GM10248 (cell line): ENCODE results near the gene PTPRH.
A peak's percentile ranks its signal among the peaks of the same experiment; 100 is the strongest.

ENCODE experiments used
- CTCF ChIA-PET: fragments of 300-600 bp; sonication (Branson Sonifier 250); formaldehyde crosslinking; extraction: SDS; loops from one replicate; lab custom pipeline; 2021; ENCODE audit warnings: antibody characterized with exemption; lab: Yijun Ruan, JAX
- POLR2A ChIA-PET: fragments of 350-650 bp; sonication (Branson Sonifier 250); formaldehyde crosslinking; extraction: SDS; loops from one replicate; lab custom pipeline; 2020; ENCODE audit warnings: antibody characterized with exemption; lab: Yijun Ruan, JAX
- DNase-seq: peaks from one replicate; pipeline ENCODE4 v3.0.0; 2012; ENCODE audit errors: extremely low spot score
- TF ChIP-seq, protein P1 (sequence below): IDR thresholded peaks from 2 replicates; pipeline ENCODE4 v1.5.1; 2012; ENCODE audit warnings: mild to moderate bottlenecking, low read depth; ENCODE audit errors: extremely low read depth, missing control alignments, control extremely low read depth

PTPRH gene

GRCh38 chr19:55254625-55254977 is 45.3 kb upstream of the PTPRH start:
- ChIA-PET POLR2A (interaction anchor here (0.5 to 1.9 kb wide), 5 partner anchors 9 to 153 kb away, joined by 3 to 10 read pairs (median 3); partner anchors contain the start of genes TMEM238 and UBE2S), CTCF (interaction anchor here (0.9 to 3.6 kb wide), 7 partner anchors 14 to 199 kb away, joined by 3 to 12 read pairs (median 5); no protein-coding TSS in a partner anchor)
- no peak for DNase-seq
- TF ChIP-seq, protein P1, sequence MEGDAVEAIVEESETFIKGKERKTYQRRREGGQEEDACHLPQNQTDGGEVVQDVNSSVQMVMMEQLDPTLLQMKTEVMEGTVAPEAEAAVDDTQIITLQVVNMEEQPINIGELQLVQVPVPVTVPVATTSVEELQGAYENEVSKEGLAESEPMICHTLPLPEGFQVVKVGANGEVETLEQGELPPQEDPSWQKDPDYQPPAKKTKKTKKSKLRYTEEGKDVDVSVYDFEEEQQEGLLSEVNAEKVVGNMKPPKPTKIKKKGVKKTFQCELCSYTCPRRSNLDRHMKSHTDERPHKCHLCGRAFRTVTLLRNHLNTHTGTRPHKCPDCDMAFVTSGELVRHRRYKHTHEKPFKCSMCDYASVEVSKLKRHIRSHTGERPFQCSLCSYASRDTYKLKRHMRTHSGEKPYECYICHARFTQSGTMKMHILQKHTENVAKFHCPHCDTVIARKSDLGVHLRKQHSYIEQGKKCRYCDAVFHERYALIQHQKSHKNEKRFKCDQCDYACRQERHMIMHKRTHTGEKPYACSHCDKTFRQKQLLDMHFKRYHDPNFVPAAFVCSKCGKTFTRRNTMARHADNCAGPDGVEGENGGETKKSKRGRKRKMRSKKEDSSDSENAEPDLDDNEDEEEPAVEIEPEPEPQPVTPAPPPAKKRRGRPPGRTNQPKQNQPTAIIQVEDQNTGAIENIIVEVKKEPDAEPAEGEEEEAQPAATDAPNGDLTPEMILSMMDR: no peak

DNA sequence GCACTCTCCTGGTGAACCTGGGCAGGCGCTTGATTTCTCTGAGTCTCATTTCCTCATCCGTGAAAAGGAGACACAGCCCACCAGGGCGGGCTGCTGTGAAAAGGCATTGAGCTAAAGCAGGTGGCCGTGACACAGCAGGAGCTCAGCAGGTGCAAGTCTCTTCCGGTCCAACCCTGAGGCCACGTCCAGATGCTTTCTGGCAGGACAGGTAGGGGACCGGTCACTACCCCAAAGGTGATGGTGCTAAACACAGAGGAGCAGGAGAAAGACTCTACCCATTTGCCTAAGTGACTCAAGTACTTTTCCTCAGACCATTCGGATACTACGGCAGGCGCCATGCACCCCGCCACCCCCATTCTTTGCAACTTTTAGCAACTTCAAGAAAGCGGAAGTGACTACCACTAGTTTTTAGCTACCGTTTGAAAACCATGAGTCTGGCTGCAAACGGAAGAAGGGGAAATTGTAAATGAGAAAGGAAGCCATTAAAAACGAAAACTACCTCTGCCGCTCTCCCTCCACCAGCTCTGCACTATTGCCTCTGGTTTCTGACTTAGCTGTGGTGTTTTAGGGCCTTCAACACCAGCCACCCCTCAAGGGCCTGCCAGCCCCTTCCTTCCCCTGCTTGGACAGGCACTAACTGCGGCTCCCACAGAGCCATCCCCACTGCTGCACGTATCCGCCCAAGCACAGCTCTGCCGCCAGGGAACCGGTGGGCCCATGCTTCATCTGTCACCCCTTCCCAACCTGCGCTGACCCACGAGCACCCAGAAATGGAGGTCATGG is 44.7 kb upstream of the PTPRH start:
- peak; percentile 79 for DNase-seq
- TF ChIP-seq, protein P1: no peak
- ChIA-PET POLR2A (interaction anchor here (0.5 to 1.9 kb wide), 5 partner anchors 8 to 153 kb away, joined by 3 to 10 read pairs (median 3); partner anchors contain the start of genes TMEM238 and UBE2S), CTCF (interaction anchor here (0.9 to 3.6 kb wide), 6 partner anchors 38 to 250 kb away, joined by 3 to 12 read pairs (median 6); no protein-coding TSS in a partner anchor)

GRCh38 chr19:55252760-55253663 is 43.7 kb upstream of the PTPRH start:
- DNase-seq: no peak
- ChIA-PET CTCF (interaction anchor here (1.1 to 3.6 kb wide), 4 partner anchors 23 to 165 kb away, joined by 5 to 9 read pairs (median 6); no protein-coding TSS in a partner anchor), POLR2A (interaction anchor here (0.5 to 1.0 kb wide), 2 partner anchors 108 to 135 kb away, joined by 4 read pairs; no protein-coding TSS in a partner anchor)
- TF ChIP-seq, protein P1: no peak

GRCh38 chr19:55251341-55252081 is 42.2 kb upstream of the PTPRH start:
- ChIA-PET POLR2A (no interaction called here), CTCF (interaction anchor here (1.3 to 1.7 kb wide), 2 partner anchors 8 to 25 kb away, joined by 3 to 5 read pairs; partner anchors contain the start of gene PPP6R1)
- peak; percentile 52 for DNase-seq
- TF ChIP-seq, protein P1: no peak

DNA sequence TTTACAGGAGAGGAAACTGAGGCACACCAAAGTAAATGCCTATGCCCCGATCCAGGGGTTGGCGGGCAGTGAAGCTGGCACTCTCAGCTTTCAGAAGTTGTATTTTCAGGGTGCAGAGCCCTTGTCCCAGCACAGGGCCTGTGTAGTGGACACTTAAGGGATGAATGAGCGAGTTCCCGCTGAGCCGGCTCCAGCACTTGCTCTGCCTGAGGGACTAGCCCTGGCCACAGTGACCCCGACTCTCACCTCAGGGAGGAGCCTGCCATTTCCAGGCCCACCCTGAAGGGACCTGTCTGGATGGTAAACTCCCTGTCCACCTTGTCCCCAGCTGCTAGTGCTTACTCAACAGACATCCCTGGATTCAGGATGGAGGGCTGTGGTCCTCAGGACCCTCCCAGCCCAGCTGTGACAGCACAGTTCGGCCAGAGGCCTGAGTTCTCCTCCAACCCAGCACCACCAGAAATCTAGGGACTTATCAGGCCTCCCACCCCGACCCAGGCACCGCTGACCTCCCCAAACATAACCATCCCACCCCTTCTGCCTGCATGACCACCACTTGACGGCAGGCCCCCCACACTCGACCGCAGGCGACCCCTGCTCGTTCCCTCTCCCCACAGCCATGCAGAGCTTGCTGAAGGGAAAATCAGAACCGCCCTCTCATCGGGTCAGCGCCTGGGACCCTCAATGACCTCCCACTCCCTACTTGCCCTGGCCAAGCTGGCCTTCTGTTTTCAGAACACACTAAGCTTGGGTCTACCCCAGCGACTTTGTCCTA is 41.1 kb upstream of the PTPRH start:
- POLR2A ChIA-PET: no interaction called here
- TF ChIP-seq, protein P1: no peak
- CTCF ChIA-PET: interaction anchor here (1.3 kb wide), 1 partner anchor 9 kb away, joined by 3 read pairs; the partner anchor contains the start of gene PPP6R1
- no peak for DNase-seq
